Transverse colon (tissue), 4 donors: ENCODE results near the gene HSD17B7. TPM values are rescaled to one million over a fixed set of nuclear protein-coding genes. Genes with fewer than 3 reads are reported as not detected.

Source experiments
- DNase-seq: peaks from one replicate; pipeline ENCODE4 v3.0.0-alpha.2; 2019
- H3K27ac ChIP-seq, 4 donors: fragments of 200-600 bp; sonication (generic); 2 replicates each; pipeline ENCODE4 v1.5.1; 2016 to 2018; ENCODE audit warnings: inconsistent platforms in 4 of 4
- H3K27me3 ChIP-seq: fragments of 200-600 bp; sonication (generic); 2 replicates; pipeline ENCODE4 v1.5.1; 2017; ENCODE audit warnings: inconsistent platforms
- H3K36me3 ChIP-seq, 4 donors: fragments of 200-600 bp; sonication (generic); 2 replicates each; pipeline ENCODE4 v1.5.1; 2017 to 2019; ENCODE audit warnings: inconsistent platforms in 4 of 4
- H3K4me1 ChIP-seq, 4 donors: fragments of 200-600 bp; sonication (generic); 2 replicates each; pipeline ENCODE4 v1.5.1; 2017 to 2020; ENCODE audit warnings: inconsistent platforms in 4 of 4
- H3K4me3 ChIP-seq, 4 donors: fragments of 200-600 bp; sonication (generic); 1 replicate in 1 of 4; 2 replicates in 3 of 4; pipeline versions ENCODE4 v1.5.1 to v1.6.1; 2017 to 2019; ENCODE audit warnings: inconsistent platforms in 4 of 4
- H3K9me3 ChIP-seq, 2 donors: fragments of 200-600 bp; sonication (generic); 2 replicates each; pipeline ENCODE4 v1.5.1; 2017 to 2019; ENCODE audit warnings: inconsistent platforms in 2 of 2
- EP300 ChIP-seq: sonication (generic); formaldehyde crosslinking; IDR thresholded peaks from one replicate; pipeline ENCODE4 v1.6.1; 2017; ENCODE audit warnings: antibody characterized with exemption, low read depth
- POLR2A ChIP-seq: fragments of 450-650 bp; IDR thresholded peaks from one replicate; pipeline ENCODE4 v1.6.1; 2016; ENCODE audit warnings: antibody characterized with exemption, mild to moderate bottlenecking, moderate library complexity
- POLR2AphosphoS5 ChIP-seq, 3 donors: sonication (generic); formaldehyde crosslinking; IDR thresholded peaks; one replicate each; pipeline ENCODE4 v1.6.1; 2016; ENCODE audit warnings: antibody characterized with exemption in 3 of 3
- WGBS, 2 donors: methylation state at CpG; one replicate each; pipeline ENCODE4 v1.1.5; 2018; ENCODE audit warnings: low coverage in 1 of 2; 5-methylcytosine and 5-hydroxymethylcytosine counted together
- in situ Hi-C, 4 donors: fragments of 200-750 bp; cut with MboI; loops; one replicate each; pipeline versions ENCODE4 v1.15.0 to v1.15.1; 2017; ENCODE audit warnings: low sequenced_read_pairs in 3 of 4, low pct_ligation_motif_present in 1 of 4, low pct_unique_long_range_greater_than_20kb in 1 of 4
- intact Hi-C: fragments of 100-400 bp; cut with DNase I; formaldehyde crosslinking; loops from one replicate; pipeline ENCODE4 v1.15.1; 2023; ENCODE audit warnings: low total_unique reads
- small RNA-seq, 4 donors: library from RNA; depleted of rRNA; stranded (forward); fragments of <200 nt; gene quantifications; one replicate each; pipeline ENCODE3, GENCODE V24; 2016
- total RNA-seq, 4 donors: library from RNA; depleted of rRNA; stranded (reverse); fragments of >200 nt; gene quantifications; one replicate each; pipeline ENCODE4 v1.1.0, GENCODE V29; 2016
- TF ChIP-seq, protein P1 (sequence below), 5 experiments: fragments of 200-600 bp in 3 of 5; fragments of 450-650 bp in 2 of 5; sonication (generic) in 3 of 5; IDR thresholded peaks; 1 replicate in 2 of 5; 2 replicates in 3 of 5; pipeline ENCODE4 v1.5.1; 2016 to 2017; ENCODE audit warnings: antibody characterized with exemption in 5 of 5, inconsistent platforms in 3 of 5, mild to moderate bottlenecking in 2 of 5, moderate library complexity in 1 of 5

HSD17B7 gene
- total RNA-seq, 4 donors from 2014 or later = 13.1 to 129 (median 17.5) TPM

DNA sequence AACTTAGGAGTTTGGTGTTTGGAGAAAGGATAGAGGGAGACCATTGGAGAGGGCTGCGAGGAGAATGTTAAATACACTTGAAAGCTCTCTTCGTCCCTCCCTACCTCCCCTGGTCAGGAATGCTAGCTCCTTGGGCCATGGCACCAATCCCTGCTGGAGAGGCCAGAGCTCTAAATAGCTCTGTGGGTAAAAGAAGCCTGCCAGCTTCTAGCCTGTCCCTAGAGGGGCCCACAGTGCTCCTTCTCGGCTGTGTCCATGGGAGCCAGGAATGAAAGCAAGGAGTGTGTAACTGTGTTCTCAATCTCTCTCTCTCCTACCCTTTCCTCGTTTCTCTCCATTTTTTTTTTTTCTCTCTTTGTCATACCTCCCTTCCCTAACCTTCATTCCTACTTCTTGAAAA, 70.6 kb downstream of the HSD17B7 start, which contains the start of gene CCDC190:
TSS of gene CCDC190 (minus strand) at position 75 of the 400 bp plus-strand sequence. CDS start 1,529 bp downstream, outside the sequence.
- intact Hi-C loops = no loop called here
- in situ Hi-C loops = loop anchor here in 3 of 4 donors (25.0 kb wide), 2 partner anchors 326 to 451 kb away; partner anchors contain the start of gene NUF2 (in 2 of the 3)
- no peaks in the 10 kb centered on the region for H3K36me3 ChIP-seq
- no peak for DNase-seq
- H3K9me3 ChIP-seq = no peaks in the 10 kb centered on the region
- H3K27me3 ChIP-seq = no peaks in the 10 kb centered on the region
- no peak within 1 kb of the TSS for H3K4me3 ChIP-seq
- H3K4me1 ChIP-seq = no peaks in the 10 kb centered on the region
- 48 to 55% methylated on average over 4 of the region's 4 CpGs for WGBS, 2 donors
- TF ChIP-seq, protein P1, sequence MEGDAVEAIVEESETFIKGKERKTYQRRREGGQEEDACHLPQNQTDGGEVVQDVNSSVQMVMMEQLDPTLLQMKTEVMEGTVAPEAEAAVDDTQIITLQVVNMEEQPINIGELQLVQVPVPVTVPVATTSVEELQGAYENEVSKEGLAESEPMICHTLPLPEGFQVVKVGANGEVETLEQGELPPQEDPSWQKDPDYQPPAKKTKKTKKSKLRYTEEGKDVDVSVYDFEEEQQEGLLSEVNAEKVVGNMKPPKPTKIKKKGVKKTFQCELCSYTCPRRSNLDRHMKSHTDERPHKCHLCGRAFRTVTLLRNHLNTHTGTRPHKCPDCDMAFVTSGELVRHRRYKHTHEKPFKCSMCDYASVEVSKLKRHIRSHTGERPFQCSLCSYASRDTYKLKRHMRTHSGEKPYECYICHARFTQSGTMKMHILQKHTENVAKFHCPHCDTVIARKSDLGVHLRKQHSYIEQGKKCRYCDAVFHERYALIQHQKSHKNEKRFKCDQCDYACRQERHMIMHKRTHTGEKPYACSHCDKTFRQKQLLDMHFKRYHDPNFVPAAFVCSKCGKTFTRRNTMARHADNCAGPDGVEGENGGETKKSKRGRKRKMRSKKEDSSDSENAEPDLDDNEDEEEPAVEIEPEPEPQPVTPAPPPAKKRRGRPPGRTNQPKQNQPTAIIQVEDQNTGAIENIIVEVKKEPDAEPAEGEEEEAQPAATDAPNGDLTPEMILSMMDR (IDR thresholded peaks at IDR 0.05) = no peak
- TF ChIP-seq EP300 = no peak
- TF ChIP-seq POLR2A = no peak
- TF ChIP-seq POLR2AphosphoS5 (IDR thresholded peaks at IDR 0.05) = no peak
- peak within 1 kb of the TSS in 1 of 4 donors; percentile 41 for H3K27ac ChIP-seq

GRCh38 chr1:162861625-162862024, 71.1 kb downstream of the HSD17B7 start:
- Histone ChIP-seq H3K27ac (peak overlapping the region in 1 of 4 donors; percentile 41), H3K9me3 (no peaks in the 10 kb centered on the region), H3K36me3 (no peaks in the 10 kb centered on the region), H3K4me3 (no peak overlapping the region), H3K4me1 (no peaks in the 10 kb centered on the region), H3K27me3 (no peaks in the 10 kb centered on the region)
- in situ Hi-C loops (loop anchor here in 3 of 4 donors (25.0 kb wide), 2 partner anchors 326 to 451 kb away; partner anchors contain the start of gene NUF2 (in 2 of the 3)), intact Hi-C loops (no loop called here)
- TF ChIP-seq POLR2AphosphoS5 (IDR thresholded peaks at IDR 0.05) = no peak
- TF ChIP-seq, protein P1 (IDR thresholded peaks at IDR 0.05) = no peak
- no peak for TF ChIP-seq EP300
- no peak for TF ChIP-seq POLR2A
- no peak for DNase-seq
- WGBS, 2 donors = 43 to 64% methylated on average over 4 to 5 of the region's 5 CpGs

Small RNA genes lying within 50 kb of the gene (small RNA-seq; reads per million reads assigned to genes)
- gene RN7SL861P = 0 reads per million in 4 donors

Other genes starting within 250 kb of the HSD17B7 start
- gene UAP1, start 229.0 kb upstream of the HSD17B7 start, total RNA-seq = 100 to 1,000 TPM in 3 of 4 donors, 10 to 100 TPM in 1; 95.0 to 131 (median 117) TPM
- 10 to 100 TPM; 33.3 to 54.1 (median 42.2) TPM for gene DDR2, start 158.2 kb upstream of the HSD17B7 start, total RNA-seq
- not detected for gene CCDC190, start 70.5 kb downstream of the HSD17B7 start, total RNA-seq